ENCODE measurements around the gene EPN1. TPM values are rescaled to one million over a fixed set of nuclear protein-coding genes. Genes with fewer than 3 reads are reported as not detected.

EPN1 gene
- total RNA-seq, 1 donor from 2014 or later, result 145 TPM

DNA sequence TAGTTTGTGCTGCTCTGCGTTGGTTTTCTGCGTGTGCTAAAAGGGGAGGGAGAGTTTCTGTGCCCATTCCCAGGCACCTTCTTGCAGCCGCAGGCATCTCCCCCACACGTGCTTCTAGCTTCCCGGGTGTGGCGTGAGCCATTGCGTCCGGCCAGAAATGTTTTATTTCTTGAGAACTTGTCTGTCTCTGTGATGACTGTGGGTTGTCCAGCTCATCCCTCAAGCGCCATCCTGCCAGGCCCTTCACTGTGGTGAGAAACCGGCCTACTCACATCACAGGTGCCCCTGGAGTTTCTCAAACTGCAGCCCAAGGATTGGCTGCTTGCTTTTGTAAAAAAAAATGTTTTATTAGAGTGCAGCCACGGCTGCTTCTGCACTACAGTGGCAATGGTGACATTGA is 24.2 kb downstream of the EPN1 start:
- H2AFZ ChIP-seq (ENCODE audit: low read depth, low read length), result no peak overlapping the region
- no peaks in the 10 kb centered on the region for H4K20me1 ChIP-seq (ENCODE audit: insufficient read depth, low read length)
- H3K4me3 Mint-ChIP-seq (ENCODE audit: unreplicated experiment), result no peak overlapping the region
- H3K4me3 ChIP-seq (ENCODE audit: insufficient read depth, low read depth, low read length), result no peak overlapping the region
- peaks cover 36% of the 10 kb centered on the region for H3K36me3 Mint-ChIP-seq (ENCODE audit: low read depth, unreplicated experiment)
- no peak for DNase-seq (ENCODE audit: low read depth)
- TF ChIP-seq, protein P1, sequence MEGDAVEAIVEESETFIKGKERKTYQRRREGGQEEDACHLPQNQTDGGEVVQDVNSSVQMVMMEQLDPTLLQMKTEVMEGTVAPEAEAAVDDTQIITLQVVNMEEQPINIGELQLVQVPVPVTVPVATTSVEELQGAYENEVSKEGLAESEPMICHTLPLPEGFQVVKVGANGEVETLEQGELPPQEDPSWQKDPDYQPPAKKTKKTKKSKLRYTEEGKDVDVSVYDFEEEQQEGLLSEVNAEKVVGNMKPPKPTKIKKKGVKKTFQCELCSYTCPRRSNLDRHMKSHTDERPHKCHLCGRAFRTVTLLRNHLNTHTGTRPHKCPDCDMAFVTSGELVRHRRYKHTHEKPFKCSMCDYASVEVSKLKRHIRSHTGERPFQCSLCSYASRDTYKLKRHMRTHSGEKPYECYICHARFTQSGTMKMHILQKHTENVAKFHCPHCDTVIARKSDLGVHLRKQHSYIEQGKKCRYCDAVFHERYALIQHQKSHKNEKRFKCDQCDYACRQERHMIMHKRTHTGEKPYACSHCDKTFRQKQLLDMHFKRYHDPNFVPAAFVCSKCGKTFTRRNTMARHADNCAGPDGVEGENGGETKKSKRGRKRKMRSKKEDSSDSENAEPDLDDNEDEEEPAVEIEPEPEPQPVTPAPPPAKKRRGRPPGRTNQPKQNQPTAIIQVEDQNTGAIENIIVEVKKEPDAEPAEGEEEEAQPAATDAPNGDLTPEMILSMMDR (IDR thresholded peaks at IDR 0.05; ENCODE audit: insufficient read depth, low read depth, low read length), result no peak
- TF ChIP-seq EZH2 (IDR thresholded peaks at IDR 0.05; ENCODE audit: insufficient read depth, low read length), result no peak
- no peaks in the 10 kb centered on the region for H3K4me1 ChIP-seq (ENCODE audit: insufficient read depth, low read length)
- no peaks in the 10 kb centered on the region for H3K27me3 ChIP-seq (ENCODE audit: insufficient read depth, low read length)
- H3K27ac ChIP-seq (ENCODE audit: low read depth, low read length), result no peak overlapping the region
- H3K27ac Mint-ChIP-seq (ENCODE audit: unreplicated experiment), result no peak overlapping the region
- H3K9ac ChIP-seq (ENCODE audit: low read length), result no peak overlapping the region
- peaks cover 2% of the 10 kb centered on the region for H3K4me1 Mint-ChIP-seq (ENCODE audit: low read depth, unreplicated experiment)
- H3K9me3 ChIP-seq (ENCODE audit: insufficient read depth, low read depth, low read length), result peaks cover 4% of the 10 kb centered on the region
- peaks cover 5% of the 10 kb centered on the region for H3K9me3 Mint-ChIP-seq (ENCODE audit: unreplicated experiment)
- FAIRE-seq, result no peak
- no peaks in the 10 kb centered on the region for H3K79me2 ChIP-seq (ENCODE audit: insufficient read depth, low read length)
- no peaks in the 10 kb centered on the region for H3K27me3 Mint-ChIP-seq (ENCODE audit: low read depth, unreplicated experiment)
- H3K4me2 ChIP-seq (ENCODE audit: low read length), result no peak overlapping the region
- peaks cover 5% of the 10 kb centered on the region for H3K36me3 ChIP-seq (ENCODE audit: insufficient read depth, low read length)

DNA sequence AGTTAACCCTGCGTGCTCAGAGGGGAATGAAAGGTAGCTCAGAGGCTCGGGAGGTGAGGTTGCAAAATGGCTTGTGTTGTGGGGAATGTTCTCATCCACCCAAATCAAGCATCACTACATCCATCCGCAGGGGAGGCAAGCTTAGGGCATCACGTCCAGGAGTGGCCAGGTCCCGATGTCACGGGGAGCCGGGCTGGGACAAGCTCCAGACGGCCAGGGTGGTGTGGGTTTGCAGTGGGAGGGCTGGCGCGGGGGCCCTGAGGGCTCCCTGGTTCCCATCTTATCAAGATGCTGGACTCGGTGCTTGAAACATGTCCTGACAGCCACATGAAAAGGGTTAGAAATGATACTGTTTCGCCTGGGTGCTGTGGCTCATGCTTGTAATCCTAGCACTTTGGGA is 25.8 kb downstream of the EPN1 start:
- no peaks in the 10 kb centered on the region for H3K27me3 ChIP-seq (ENCODE audit: insufficient read depth, low read length)
- TF ChIP-seq, protein P1 (IDR thresholded peaks at IDR 0.05; ENCODE audit: insufficient read depth, low read depth, low read length), result no peak
- no peak for TF ChIP-seq EZH2 (IDR thresholded peaks at IDR 0.05; ENCODE audit: insufficient read depth, low read length)
- DNase-seq (ENCODE audit: low read depth) (no peak), FAIRE-seq (no peak)
- no peaks in the 10 kb centered on the region for H3K4me1 ChIP-seq (ENCODE audit: insufficient read depth, low read length)
- H3K79me2 ChIP-seq (ENCODE audit: insufficient read depth, low read length), result no peaks in the 10 kb centered on the region
- Mint-ChIP-seq H3K27ac (ENCODE audit: unreplicated experiment) (no peak overlapping the region), H3K9me3 (ENCODE audit: unreplicated experiment) (peaks cover 12% of the 10 kb centered on the region), H3K36me3 (ENCODE audit: low read depth, unreplicated experiment) (peaks cover 46% of the 10 kb centered on the region), H3K4me1 (ENCODE audit: low read depth, unreplicated experiment) (peaks cover 2% of the 10 kb centered on the region), H3K4me3 (ENCODE audit: unreplicated experiment) (no peak overlapping the region), H3K27me3 (ENCODE audit: low read depth, unreplicated experiment) (no peaks in the 10 kb centered on the region)
- no peak overlapping the region for H3K27ac ChIP-seq (ENCODE audit: low read depth, low read length)
- H3K36me3 ChIP-seq (ENCODE audit: insufficient read depth, low read length), result peaks cover 5% of the 10 kb centered on the region
- H3K9me3 ChIP-seq (ENCODE audit: insufficient read depth, low read depth, low read length), result peaks cover 4% of the 10 kb centered on the region
- no peak overlapping the region for H3K9ac ChIP-seq (ENCODE audit: low read length)
- H3K4me2 ChIP-seq (ENCODE audit: low read length), result no peak overlapping the region
- H4K20me1 ChIP-seq (ENCODE audit: insufficient read depth, low read length), result no peaks in the 10 kb centered on the region
- H2AFZ ChIP-seq (ENCODE audit: low read depth, low read length), result no peak overlapping the region
- no peak overlapping the region for H3K4me3 ChIP-seq (ENCODE audit: insufficient read depth, low read depth, low read length)

DNA sequence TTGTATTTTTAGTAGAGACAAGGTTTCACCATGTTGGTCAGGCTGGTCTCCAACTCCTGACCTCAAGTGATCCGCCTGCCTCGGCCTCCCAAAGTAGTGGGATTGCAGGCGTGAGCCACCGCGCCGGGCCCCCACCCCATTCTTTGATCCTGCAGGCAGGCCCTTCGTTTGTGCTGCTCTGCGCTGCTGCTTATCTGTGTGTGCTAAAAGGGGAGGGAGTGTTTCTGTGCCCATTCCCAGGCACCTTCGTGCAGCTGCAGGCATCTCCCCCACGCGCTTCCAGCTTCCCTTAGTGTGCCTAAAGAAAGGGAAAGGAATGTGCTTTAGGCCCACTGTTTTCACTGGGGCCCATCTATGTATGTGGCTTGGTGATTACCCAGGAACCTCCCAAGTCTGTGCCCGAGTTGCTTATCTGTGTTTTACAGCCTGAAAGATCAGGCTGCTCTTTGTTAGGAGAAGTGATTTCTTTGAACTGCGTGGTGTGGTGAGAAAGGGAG is 27.2 kb downstream of the EPN1 start:
- H4K20me1 ChIP-seq (ENCODE audit: insufficient read depth, low read length), result no peaks in the 10 kb centered on the region
- no peak overlapping the region for H3K9ac ChIP-seq (ENCODE audit: low read length)
- no peak overlapping the region for H3K4me3 ChIP-seq (ENCODE audit: insufficient read depth, low read depth, low read length)
- peaks cover 4% of the 10 kb centered on the region for H3K9me3 ChIP-seq (ENCODE audit: insufficient read depth, low read depth, low read length)
- Mint-ChIP-seq H3K4me1 (ENCODE audit: low read depth, unreplicated experiment) (peaks cover 2% of the 10 kb centered on the region), H3K9me3 (ENCODE audit: unreplicated experiment) (peaks cover 12% of the 10 kb centered on the region), H3K4me3 (ENCODE audit: unreplicated experiment) (no peak overlapping the region), H3K27me3 (ENCODE audit: low read depth, unreplicated experiment) (no peaks in the 10 kb centered on the region), H3K27ac (ENCODE audit: unreplicated experiment) (no peak overlapping the region), H3K36me3 (ENCODE audit: low read depth, unreplicated experiment) (peaks cover 41% of the 10 kb centered on the region)
- no peak overlapping the region for H2AFZ ChIP-seq (ENCODE audit: low read depth, low read length)
- H3K27me3 ChIP-seq (ENCODE audit: insufficient read depth, low read length), result no peaks in the 10 kb centered on the region
- H3K4me2 ChIP-seq (ENCODE audit: low read length), result no peak overlapping the region
- TF ChIP-seq, protein P1 (IDR thresholded peaks at IDR 0.05; ENCODE audit: insufficient read depth, low read depth, low read length), result no peak
- no peak for TF ChIP-seq EZH2 (IDR thresholded peaks at IDR 0.05; ENCODE audit: insufficient read depth, low read length)
- DNase-seq (ENCODE audit: low read depth) (no peak), FAIRE-seq (no peak)
- no peak overlapping the region for H3K27ac ChIP-seq (ENCODE audit: low read depth, low read length)
- no peaks in the 10 kb centered on the region for H3K79me2 ChIP-seq (ENCODE audit: insufficient read depth, low read length)
- H3K4me1 ChIP-seq (ENCODE audit: insufficient read depth, low read length), result no peaks in the 10 kb centered on the region
- peaks cover 3% of the 10 kb centered on the region for H3K36me3 ChIP-seq (ENCODE audit: insufficient read depth, low read length)

Measured in astrocyte (in vitro differentiated cells and primary cell).